HG02610 (cell line): ENCODE results near the gene PTPRN2.

Source experiments
- ATAC-seq: cut with Tn5 transposase; IDR thresholded peaks from one replicate; pipeline ENCODE4 v1.9.1; 2021; ENCODE audit warnings: mild to moderate bottlenecking, moderate library complexity; ENCODE audit not compliant: unreplicated experiment

PTPRN2 gene

DNA sequence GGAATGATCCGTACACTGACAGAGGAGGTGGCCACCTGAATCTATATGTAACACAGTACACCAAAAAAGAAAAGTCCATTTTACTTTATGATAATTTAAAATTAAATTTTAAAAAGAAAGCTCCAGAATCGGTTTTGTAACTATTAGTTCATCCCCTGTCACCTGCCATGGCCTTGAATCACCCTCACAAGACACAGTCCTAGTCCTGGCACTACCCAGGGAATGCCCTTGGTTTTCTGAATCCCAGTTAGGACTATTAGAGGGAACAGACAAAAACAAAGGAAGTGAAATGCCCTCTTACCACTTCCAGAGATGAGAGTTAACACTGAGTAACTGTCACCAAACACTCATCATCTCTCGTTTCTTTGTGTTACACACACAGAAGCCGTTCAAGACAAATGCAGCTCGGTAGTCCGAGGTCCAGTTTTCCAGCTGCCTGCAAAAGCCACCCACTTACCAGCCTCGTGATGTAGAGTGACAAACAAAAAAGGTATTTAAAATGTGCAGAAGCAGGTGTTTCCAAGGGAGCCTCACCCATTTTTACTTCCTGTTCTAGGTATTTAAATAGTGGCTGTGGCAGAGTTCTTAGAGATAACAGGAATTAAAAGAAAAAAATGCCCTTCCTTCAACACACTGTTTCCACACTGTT is 6.1 kb downstream of the PTPRN2 start:
- ATAC-seq = no peak

- ATAC-seq = no peak
These were observed 7.7 kb downstream of the PTPRN2 start for GRCh38 chr7:158579662-158580646.

- ATAC-seq = no peak
These were observed 11.4 kb downstream of the PTPRN2 start for GRCh38 chr7:158576050-158576762.

GRCh38 chr7:158574308-158575036 is 13.2 kb downstream of the PTPRN2 start:
- no peak for ATAC-seq

- ATAC-seq = no peak
These were observed 14.3 kb downstream of the PTPRN2 start for GRCh38 chr7:158573310-158573709.

GRCh38 chr7:158572000-158572828 is 15.4 kb downstream of the PTPRN2 start:
- ATAC-seq = no peak

- no peak for ATAC-seq
These were observed 17.0 kb downstream of the PTPRN2 start for GRCh38 chr7:158570449-158571170.

GRCh38 chr7:158569858-158570323 is 17.7 kb downstream of the PTPRN2 start:
- no peak for ATAC-seq

- ATAC-seq = no peak
These were observed 18.4 kb downstream of the PTPRN2 start for GRCh38 chr7:158568974-158569857.

DNA sequence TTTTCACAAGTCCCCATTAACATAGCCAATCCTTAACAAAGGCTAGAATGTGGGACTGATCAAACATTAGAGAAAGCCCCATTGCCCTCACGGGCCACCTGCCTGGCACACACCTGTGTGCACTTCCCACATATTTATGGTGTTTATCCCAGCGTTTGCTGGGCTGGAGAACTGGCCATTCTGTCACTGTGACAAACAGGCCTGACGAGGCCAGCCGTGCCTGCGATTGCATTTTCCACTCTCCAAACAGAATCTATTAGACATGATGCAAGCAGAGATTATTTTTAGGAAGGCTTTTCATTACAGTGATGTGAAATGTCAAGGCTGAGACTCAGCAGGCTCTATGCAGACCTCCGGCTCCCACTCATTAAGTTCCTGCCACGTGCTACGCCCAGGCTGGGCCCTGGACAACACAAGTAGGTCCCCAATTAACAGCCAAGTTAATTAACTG is 20.4 kb downstream of the PTPRN2 start:
- no peak for ATAC-seq

DNA sequence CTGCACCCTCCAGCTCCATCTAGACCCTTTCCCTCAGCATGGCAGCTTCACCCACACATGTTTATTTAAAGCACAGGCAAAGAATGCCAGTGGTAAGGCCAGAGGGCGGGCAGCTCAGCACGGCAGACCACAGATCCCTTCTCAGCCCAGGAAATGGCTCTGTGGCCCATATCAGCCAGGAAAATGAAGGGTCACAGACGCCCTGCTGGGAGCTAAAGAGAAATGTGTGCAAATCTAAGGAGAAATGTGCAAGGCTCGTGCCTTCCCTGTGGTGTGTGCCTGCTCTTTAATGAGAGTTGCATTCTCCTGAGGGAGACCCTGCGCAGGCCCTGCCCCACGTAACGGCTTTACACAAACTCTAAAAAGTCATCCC is 23.0 kb downstream of the PTPRN2 start:
- ATAC-seq = no peak

- no peak for ATAC-seq
These were observed 23.5 kb downstream of the PTPRN2 start for GRCh38 chr7:158563911-158564662.

DNA sequence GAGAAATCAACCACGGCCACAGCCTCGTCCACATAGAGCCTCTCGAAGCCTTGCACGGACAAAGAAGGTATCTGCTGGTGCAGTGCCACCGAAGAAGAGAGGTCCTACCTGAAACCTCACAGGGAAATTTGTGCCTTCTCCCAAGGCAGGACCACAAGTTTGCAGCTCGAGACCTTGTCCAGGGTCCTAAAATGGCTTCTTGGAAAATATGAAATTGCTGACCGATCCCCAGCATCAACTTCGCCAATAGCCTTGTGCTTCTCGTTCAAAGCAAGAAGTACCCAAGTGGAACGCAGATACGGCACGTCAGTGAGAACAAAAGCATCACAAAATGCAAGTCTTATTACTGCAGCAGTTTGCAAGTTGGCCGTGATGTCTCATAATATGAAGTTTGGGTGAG is 24.6 kb downstream of the PTPRN2 start:
- no peak for ATAC-seq

- no peak for ATAC-seq
These were observed 25.1 kb downstream of the PTPRN2 start for GRCh38 chr7:158562517-158562916.

DNA sequence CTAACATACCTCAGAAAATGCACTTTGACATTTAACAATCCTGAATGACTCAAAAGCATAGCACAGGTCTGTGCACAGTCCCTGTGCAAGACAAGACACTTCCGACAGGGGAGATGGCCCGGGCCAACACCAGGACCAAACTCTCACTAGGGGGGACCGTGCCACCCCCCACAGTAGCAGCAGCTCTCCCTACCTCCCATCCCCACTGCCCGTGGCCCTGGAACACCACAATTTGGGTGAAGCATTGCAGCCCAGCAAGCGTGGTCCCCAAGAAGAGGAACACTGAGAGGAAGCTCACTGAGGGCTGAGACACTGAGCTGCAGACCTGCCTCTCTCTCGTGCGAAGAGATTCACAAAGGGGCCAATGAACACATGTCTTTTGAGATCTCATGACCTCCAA is 26.0 kb downstream of the PTPRN2 start:
- no peak for ATAC-seq

DNA sequence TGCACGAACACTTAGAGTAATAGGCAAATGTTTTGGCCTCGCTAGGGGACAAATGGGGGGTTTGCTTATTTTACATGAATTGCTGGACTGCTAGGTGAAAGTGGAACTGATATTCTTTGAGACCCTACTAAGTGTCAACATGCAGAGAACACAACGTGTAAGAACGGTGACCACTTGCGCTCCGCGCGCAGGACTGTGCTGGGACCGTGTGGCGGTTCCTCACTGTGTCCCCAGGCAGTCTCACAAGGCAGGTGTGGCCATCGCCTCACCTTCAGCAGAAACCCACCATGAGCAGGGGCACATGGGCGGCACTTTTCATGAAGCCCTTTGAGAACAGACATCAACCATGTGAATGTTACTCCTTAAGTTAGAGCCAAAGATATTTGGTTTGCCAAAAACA is 27.2 kb downstream of the PTPRN2 start:
- ATAC-seq = no peak

DNA sequence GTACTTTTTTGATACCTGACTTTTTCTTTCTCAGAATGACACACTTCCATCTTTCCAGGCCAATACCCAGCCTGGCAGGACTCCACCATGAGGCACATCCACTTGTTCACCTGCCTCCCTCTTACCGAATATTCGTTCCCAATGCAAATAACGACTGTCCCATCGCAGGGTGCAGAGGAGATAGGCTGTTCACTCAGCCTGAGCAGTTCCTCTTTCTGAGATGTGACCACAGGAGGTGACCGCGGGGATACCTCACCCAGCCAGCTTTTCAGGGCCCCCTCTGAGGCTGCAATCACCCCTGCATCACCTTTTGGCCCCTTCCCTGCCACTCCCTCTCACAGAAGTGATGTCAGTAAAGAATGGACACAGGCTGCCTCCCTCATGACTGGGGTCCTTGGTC is 28.3 kb downstream of the PTPRN2 start:
- ATAC-seq = no peak
